Adrenal gland (tissue), 12 donors: ENCODE data around the gene BCOR. TPM values are rescaled to one million over a fixed set of nuclear protein-coding genes. Genes with fewer than 3 reads are reported as not detected.

Source experiments
- DNase-seq, 7 donors: peaks; one replicate each; pipeline ENCODE4 v3.0.0-alpha.2; 2019 to 2020
- H3K27ac ChIP-seq, 5 donors: fragments of 200-600 bp; sonication (generic) in 4 of 5; 1 replicate in 3 of 5; 2 replicates in 2 of 5; pipeline versions ENCODE4 v1.5.1 to v1.8.0; 2016 to 2020; ENCODE audit warnings: mild to moderate bottlenecking in 1 of 5
- H3K27me3 ChIP-seq: fragments of 200-600 bp; 2 replicates; pipeline ENCODE4 v1.8.0; 2021
- H3K36me3 ChIP-seq, 2 donors: fragments of 200-600 bp; replicated peaks in 1 of 2; 1 replicate in 1 of 2; 2 replicates in 1 of 2; pipeline versions ENCODE4 v1.5.1 to v1.8.0; 2018 to 2022
- H3K4me1 ChIP-seq, 2 donors: fragments of 200-600 bp; replicated peaks in 1 of 2; 1 replicate in 1 of 2; 2 replicates in 1 of 2; pipeline versions ENCODE4 v1.5.1 to v1.8.0; 2018 to 2021
- H3K4me3 ChIP-seq, 4 donors: fragments of 200-600 bp; sonication (generic) in 3 of 4; one replicate each; pipeline ENCODE4 v1.5.1; 2016 to 2018
- H3K9me3 ChIP-seq, 3 donors: fragments of 200-600 bp; sonication (generic) in 1 of 3; replicated peaks in 1 of 3; 1 replicate in 2 of 3; 2 replicates in 1 of 3; pipeline versions ENCODE4 v1.5.1 to v1.8.0; 2016 to 2021
- POLR2A ChIP-seq, 2 donors: fragments of 450-650 bp; IDR thresholded peaks; one replicate each; pipeline ENCODE4 v1.6.1; 2017; ENCODE audit warnings: antibody characterized with exemption in 2 of 2, mild to moderate bottlenecking in 2 of 2, moderate library complexity in 1 of 2
- WGBS, 4 donors: extraction: QIAGEN DNeasy Blood & Tissue Kit in 2 of 4; methylation state at CpG; one replicate each; pipeline versions ENCODE4 v1.1.5 to v1.1.7; 2013 to 2017; 5-methylcytosine and 5-hydroxymethylcytosine counted together
- intact Hi-C, 2 donors: fragments of 100-400 bp; cut with DNase I; formaldehyde crosslinking; loops; one replicate each; pipeline versions ENCODE4 v1.14.1 to v1.15.0; 2022 to 2023
- polyA plus RNA-seq, 3 donors: library from polyadenylated mRNA; stranded (reverse); fragments of 200-250 nt in 2 of 3; fragments of 350-450 nt in 1 of 3; fragmentation: Illumina TruSeq in 1 of 3; extraction: RNeasy Lipid Tissue Mini Kit (QIAGEN cat#74804) in 1 of 3; gene quantifications; one replicate each; pipeline ENCODE4 v1.2.3, GENCODE V29; 2013 to 2014
- total RNA-seq, 9 donors: library from RNA; depleted of rRNA in 4 of 9; stranded (reverse); fragments of >200 nt in 4 of 9; fragments of 120-200 nt in 1 of 9; fragmentation: NEBNext Ultra II Directional in 1 of 9; extraction: Animal tissue kit (Norgen Biotek cat#: 25700) in 1 of 9; gene quantifications; one replicate each; pipeline versions ENCODE4 v1.1.0 to v1.2.4, GENCODE V29; 2013 to 2023
- TF ChIP-seq, protein P1 (sequence below), 6 experiments: fragments of 450-650 bp in 4 of 6; fragments of 200-600 bp in 2 of 6; sonication (generic) in 1 of 6; IDR thresholded peaks; 1 replicate in 5 of 6; 2 replicates in 1 of 6; pipeline versions ENCODE4 v1.5.1 to v1.8.0; 2016 to 2021; ENCODE audit warnings: antibody characterized with exemption in 6 of 6, mild to moderate bottlenecking in 2 of 6, moderate library complexity in 1 of 6
- donor health status: healthy with polysubstance abuse.
- donor health status: Bipolar disorder and iron deficiency.
- donor health status: DM: yes; HTN: yes; CAD: no.
- donor health status: DM: no; HTN: no; CAD: no.
- donor health status: DM: no; HTN: no; CAD: no.
- donor health status: DM: yes; HTN: yes; CAD: no.

BCOR gene
- total and polyA plus RNA-seq, 12 donors, result 13.7 to 42.9 (median 29.0) TPM

DNA sequence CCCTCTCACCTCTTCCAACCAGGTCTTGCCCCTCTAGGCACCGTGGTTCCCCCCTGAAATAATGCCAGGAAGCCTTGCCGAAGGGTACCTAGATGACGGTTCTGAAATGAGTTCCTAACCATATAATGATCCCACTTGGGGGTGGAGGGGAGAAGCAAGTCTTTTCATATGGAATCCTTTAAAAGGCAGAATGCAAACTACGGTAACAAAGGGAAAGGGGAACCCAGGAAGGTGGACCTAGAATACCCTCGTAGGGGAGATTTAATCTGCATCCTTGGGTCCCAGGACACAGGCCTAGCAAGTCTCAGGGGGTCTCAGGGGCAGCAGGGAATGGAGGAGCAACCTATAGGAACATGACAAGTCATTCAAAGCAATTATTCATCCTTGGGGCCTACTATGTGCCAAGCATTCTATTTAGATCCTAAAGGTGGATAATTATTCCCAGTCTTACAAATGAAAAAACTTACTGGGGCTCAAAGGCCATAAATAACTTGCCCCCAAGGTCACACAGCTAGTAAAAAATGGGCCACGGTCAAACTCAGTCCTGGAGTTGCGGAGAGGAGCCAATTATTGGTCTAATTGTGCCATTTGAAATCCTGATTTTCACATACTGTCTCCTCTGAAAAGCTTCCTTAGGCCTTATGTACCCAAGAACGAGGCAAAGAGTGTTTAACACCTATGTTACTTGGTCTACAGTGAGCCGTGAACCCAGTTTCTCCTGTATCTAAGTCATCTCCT is 8.8 kb downstream of the BCOR start:
- 37 to 63% (median 50%) methylated on average over 9 of the region's 9 CpGs for WGBS, 4 donors
- H3K9me3 ChIP-seq, result no peaks in the 10 kb centered on the region
- no peak for TF ChIP-seq POLR2A (IDR thresholded peaks at IDR 0.05)
- TF ChIP-seq, protein P1, sequence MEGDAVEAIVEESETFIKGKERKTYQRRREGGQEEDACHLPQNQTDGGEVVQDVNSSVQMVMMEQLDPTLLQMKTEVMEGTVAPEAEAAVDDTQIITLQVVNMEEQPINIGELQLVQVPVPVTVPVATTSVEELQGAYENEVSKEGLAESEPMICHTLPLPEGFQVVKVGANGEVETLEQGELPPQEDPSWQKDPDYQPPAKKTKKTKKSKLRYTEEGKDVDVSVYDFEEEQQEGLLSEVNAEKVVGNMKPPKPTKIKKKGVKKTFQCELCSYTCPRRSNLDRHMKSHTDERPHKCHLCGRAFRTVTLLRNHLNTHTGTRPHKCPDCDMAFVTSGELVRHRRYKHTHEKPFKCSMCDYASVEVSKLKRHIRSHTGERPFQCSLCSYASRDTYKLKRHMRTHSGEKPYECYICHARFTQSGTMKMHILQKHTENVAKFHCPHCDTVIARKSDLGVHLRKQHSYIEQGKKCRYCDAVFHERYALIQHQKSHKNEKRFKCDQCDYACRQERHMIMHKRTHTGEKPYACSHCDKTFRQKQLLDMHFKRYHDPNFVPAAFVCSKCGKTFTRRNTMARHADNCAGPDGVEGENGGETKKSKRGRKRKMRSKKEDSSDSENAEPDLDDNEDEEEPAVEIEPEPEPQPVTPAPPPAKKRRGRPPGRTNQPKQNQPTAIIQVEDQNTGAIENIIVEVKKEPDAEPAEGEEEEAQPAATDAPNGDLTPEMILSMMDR (IDR thresholded peaks at IDR 0.05), result no peak
- DNase-seq, result no peak
- H3K27ac ChIP-seq, result peak overlapping the region in 3 of 5 donors; percentile 45 to 74 (median 68)
- intact Hi-C loops, result no loop called here
- H3K27me3 ChIP-seq, result peaks cover 19% of the 10 kb centered on the region
- H3K4me3 ChIP-seq, result no peak overlapping the region
- H3K36me3 ChIP-seq, result no peaks in the 10 kb centered on the region
- H3K4me1 ChIP-seq, result peaks cover 6 to 49% of the 10 kb centered on the region in 2 donors

DNA sequence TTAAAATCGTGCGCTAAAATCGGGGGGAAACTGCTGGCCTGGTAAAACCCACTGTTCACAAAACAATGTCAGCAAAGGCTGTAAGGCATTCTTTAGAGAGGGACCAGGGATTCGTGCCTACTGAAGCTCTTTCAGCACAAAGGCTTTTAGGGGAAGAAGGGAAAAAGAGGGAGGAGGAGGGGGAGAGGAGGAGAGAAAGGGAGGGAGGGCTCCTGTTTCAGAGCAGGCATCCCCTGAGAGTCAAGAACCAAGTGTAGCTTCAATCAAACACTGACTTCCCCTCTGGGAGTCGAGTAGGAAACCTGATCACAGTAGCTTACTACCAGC is 9.5 kb downstream of the BCOR start:
- H3K4me1 ChIP-seq, result peaks cover 13 to 57% of the 10 kb centered on the region in 2 donors
- intact Hi-C loops, result no loop called here
- no peaks in the 10 kb centered on the region for H3K36me3 ChIP-seq
- DNase-seq, result no peak
- H3K9me3 ChIP-seq, result no peaks in the 10 kb centered on the region
- peaks cover 26% of the 10 kb centered on the region for H3K27me3 ChIP-seq
- H3K27ac ChIP-seq, result no peak overlapping the region
- TF ChIP-seq POLR2A (IDR thresholded peaks at IDR 0.05), result no peak
- TF ChIP-seq, protein P1 (IDR thresholded peaks at IDR 0.05), result no peak
- WGBS, 4 donors, result 44 to 83% (median 59%) methylated on average over 5 of the region's 5 CpGs
- H3K4me3 ChIP-seq, result no peak overlapping the region

DNA sequence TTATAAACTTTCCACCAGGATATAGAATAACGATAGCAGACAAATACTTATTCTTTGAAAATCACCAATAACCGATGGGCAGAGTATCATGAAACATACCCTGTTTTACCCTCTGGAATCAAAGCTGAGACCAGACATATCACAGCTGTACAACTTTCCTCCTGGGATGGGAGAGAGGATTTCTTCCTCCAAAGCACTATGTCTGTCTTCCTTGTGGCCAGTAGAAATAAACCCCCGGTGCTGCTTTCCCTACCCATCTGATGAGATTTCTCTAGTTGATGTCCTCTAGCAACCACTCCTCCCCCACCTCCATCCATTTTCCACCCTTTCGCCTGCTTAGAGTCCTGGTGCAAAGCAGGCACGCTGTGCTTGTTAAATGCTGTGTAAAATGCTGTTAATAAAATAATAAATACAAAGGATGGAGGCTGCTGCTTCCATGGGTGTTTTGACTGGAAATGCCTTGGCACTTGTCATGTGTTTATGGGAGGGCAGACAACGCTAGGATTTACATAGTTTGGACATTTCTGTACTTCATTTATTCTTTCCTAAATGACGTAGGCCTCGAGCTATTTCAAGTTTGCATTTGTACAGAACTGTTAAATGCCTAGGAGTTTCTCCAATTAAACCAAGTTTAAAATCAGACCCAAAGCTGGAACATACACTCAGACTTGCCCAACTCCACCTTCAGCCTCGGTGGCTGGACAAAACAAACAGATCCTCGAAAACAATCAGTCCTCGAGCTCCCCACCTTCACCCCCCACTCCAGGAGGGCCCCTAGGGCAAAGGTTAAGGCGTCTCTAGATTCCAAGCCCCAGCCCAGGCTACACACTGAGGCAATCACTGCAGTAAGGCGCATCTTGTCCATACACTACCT is 10.1 kb downstream of the BCOR start:
- Histone ChIP-seq H3K4me3 (no peak overlapping the region), H3K36me3 (no peaks in the 10 kb centered on the region), H3K4me1 (peaks cover 14 to 60% of the 10 kb centered on the region in 2 donors), H3K27me3 (peaks cover 28% of the 10 kb centered on the region), H3K9me3 (no peaks in the 10 kb centered on the region), H3K27ac (no peak overlapping the region)
- TF ChIP-seq, protein P1 (IDR thresholded peaks at IDR 0.05), result no peak
- no peak for TF ChIP-seq POLR2A (IDR thresholded peaks at IDR 0.05)
- WGBS, 4 donors, result 48 to 89% (median 66%) methylated on average over 8 to 13 of the region's 13 CpGs
- intact Hi-C loops, result no loop called here
- DNase-seq, result no peak

DNA sequence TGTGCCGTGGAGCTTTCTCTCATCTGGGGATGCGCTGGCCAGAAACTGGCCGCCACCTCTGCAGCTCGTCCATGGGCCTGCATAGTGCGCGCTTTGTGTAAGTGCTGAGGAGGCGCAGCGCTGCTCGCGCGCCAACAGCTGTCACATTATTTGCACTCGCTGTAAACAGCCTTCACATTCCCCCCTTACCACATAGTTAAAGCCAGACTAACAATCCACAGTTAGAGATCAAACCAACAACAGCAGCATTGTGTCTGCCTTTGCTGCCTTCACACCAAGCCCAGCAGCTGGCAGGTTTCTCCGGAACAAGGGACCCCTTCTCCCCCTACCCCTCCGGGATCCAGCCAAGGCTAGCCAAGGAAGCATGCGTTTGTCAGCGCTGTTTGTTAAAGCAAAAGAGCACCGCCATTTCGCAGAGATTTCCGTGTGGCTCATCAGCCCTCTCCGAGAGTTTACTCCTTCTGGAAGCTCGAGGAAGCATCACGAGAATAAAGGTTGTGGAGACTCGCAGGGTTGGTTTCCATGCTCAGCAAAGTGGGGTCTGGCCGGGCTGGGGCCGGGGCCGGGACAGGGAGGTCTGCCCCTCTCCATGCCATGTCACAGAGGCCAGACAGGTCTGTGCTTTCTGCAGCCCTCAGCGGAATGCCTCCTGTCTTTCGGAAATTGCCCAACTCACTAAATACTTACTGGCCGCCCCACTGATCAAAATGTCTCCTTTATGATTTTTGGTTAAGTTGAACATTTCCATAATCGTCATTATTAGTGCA is 11.0 kb downstream of the BCOR start:
- no peaks in the 10 kb centered on the region for H3K36me3 ChIP-seq
- intact Hi-C loops, result no loop called here
- DNase-seq, result no peak
- H3K4me1 ChIP-seq, result peaks cover 14 to 60% of the 10 kb centered on the region in 2 donors
- 44 to 90% (median 74%) methylated on average over 18 to 30 of the region's 30 CpGs for WGBS, 4 donors
- H3K27me3 ChIP-seq, result peaks cover 22% of the 10 kb centered on the region
- H3K4me3 ChIP-seq, result no peak overlapping the region
- H3K27ac ChIP-seq, result no peak overlapping the region
- no peaks in the 10 kb centered on the region for H3K9me3 ChIP-seq
- TF ChIP-seq, protein P1 (IDR thresholded peaks at IDR 0.05), result no peak
- TF ChIP-seq POLR2A (IDR thresholded peaks at IDR 0.05), result no peak
